ENCODE data around the gene BMP7. TPM values are rescaled to one million over a fixed set of nuclear protein-coding genes. Genes with fewer than 3 reads are reported as not detected.

The BMP7 gene
- total and polyA plus RNA-seq, 2 of the 13 experiments (the other 11 are each of a cell fraction or from before 2014, with no cell fraction given): not detected

DNA sequence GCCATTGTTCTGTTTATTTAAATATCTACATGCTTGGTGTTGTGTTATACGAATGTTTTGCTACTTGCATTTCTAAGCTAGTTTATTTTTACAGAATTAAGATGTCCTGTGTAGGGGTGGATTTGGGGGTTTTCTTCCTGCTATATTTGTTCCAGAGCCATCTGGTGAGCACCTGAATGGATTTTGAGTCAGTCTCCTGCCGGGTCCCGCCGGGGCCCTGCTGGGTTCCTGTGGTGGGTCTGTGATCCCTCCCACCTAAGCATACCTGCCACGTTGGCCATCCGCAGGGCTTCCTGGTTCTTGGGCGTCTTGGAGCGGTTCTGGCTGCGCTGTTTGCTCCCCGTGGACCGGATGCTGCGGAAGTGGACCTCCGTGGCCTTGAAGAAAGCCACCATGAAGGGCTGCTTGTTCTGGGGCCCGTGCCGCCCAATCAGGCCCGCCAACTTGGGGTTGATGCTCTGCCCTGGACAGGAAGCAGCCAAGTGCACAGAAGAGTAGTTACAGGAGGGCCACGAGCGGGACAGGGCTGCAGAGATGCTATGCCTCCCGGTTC, 82.9 kb downstream of the BMP7 start (continued):
- no peak for TF ChIP-seq BRD4 (CRISPR knock-in tag; IDR thresholded peaks at IDR 0.05)
- no peak for TF ChIP-seq TOPORS (CRISPR knock-in tag; IDR thresholded peaks at IDR 0.05)
- TF ChIP-seq KAT2B (IDR thresholded peaks at IDR 0.05; ENCODE audit: borderline replicate concordance, low read depth, low read length): no peak
- no peak for TF ChIP-seq HNRNPK (IDR thresholded peaks at IDR 0.05; ENCODE audit: low read depth, low read length, poor library complexity, severe bottlenecking)
- TF ChIP-seq ZSCAN12 (CRISPR knock-in tag; IDR thresholded peaks at IDR 0.05): no peak
- no peak for TF ChIP-seq SKIL (CRISPR knock-in tag; IDR thresholded peaks at IDR 0.05; ENCODE audit: borderline replicate concordance)
- TF ChIP-seq ZNF30 (CRISPR knock-in tag; IDR thresholded peaks at IDR 0.05): no peak
- no peak for TF ChIP-seq SAFB2 (CRISPR knock-in tag; IDR thresholded peaks at IDR 0.05; ENCODE audit: borderline replicate concordance, low read depth)
- TF ChIP-seq, protein P1, sequence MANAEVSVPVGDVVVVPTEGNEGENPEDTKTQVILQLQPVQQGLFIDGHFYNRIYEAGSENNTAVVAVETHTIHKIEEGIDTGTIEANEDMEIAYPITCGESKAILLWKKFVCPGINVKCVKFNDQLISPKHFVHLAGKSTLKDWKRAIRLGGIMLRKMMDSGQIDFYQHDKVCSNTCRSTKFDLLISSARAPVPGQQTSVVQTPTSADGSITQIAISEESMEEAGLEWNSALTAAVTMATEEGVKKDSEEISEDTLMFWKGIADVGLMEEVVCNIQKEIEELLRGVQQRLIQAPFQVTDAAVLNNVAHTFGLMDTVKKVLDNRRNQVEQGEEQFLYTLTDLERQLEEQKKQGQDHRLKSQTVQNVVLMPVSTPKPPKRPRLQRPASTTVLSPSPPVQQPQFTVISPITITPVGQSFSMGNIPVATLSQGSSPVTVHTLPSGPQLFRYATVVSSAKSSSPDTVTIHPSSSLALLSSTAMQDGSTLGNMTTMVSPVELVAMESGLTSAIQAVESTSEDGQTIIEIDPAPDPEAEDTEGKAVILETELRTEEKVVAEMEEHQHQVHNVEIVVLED (CRISPR knock-in tag; IDR thresholded peaks at IDR 0.05; ENCODE audit: borderline replicate concordance): no peak
- TF ChIP-seq NRL (CRISPR knock-in tag; IDR thresholded peaks at IDR 0.05; ENCODE audit: borderline replicate concordance): no peak
- TF ChIP-seq YEATS4 (CRISPR knock-in tag; IDR thresholded peaks at IDR 0.05; ENCODE audit: borderline replicate concordance): no peak
- no peak for TF ChIP-seq SRSF9 (IDR thresholded peaks at IDR 0.05; ENCODE audit: borderline replicate concordance, insufficient read depth, low read depth, low read length, poor library complexity, severe bottlenecking)
